Measurements from ENCODE around the gene SOAT1.
A peak's percentile ranks its signal among the peaks of the same experiment; 100 is the strongest.

SOAT1 gene

DNA sequence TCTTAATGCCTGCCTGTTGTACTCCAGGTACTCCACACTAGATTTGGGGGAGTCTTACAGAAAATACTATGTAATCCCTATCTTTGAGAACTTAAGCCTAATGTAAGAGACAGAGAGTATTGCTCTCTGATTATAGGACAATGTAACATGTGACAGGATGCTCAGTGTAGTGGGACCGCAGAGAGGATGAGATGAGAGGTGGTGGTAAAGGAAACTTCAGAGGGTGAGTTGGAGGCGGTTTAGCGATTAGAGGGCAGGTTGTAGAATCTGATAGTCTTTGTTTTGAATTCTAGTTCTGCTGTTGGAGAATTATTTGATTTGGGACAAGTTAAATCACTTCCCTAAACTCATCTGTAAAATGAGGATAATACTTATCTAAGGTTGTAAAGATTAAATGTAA is 5.4 kb downstream of the SOAT1 start:
- no peak overlapping the region for H3K4me3 Mint-ChIP-seq
- no peak overlapping the region for H3K27ac Mint-ChIP-seq
- H3K27me3 Mint-ChIP-seq (ENCODE audit: low read depth) = no peaks in the 10 kb centered on the region
- peaks cover 32% of the 10 kb centered on the region for H3K36me3 Mint-ChIP-seq (ENCODE audit: low read depth)
- H3K9me3 Mint-ChIP-seq = no peaks in the 10 kb centered on the region
- peaks cover 24% of the 10 kb centered on the region for H3K4me1 Mint-ChIP-seq
- TF ChIP-seq, protein P1, sequence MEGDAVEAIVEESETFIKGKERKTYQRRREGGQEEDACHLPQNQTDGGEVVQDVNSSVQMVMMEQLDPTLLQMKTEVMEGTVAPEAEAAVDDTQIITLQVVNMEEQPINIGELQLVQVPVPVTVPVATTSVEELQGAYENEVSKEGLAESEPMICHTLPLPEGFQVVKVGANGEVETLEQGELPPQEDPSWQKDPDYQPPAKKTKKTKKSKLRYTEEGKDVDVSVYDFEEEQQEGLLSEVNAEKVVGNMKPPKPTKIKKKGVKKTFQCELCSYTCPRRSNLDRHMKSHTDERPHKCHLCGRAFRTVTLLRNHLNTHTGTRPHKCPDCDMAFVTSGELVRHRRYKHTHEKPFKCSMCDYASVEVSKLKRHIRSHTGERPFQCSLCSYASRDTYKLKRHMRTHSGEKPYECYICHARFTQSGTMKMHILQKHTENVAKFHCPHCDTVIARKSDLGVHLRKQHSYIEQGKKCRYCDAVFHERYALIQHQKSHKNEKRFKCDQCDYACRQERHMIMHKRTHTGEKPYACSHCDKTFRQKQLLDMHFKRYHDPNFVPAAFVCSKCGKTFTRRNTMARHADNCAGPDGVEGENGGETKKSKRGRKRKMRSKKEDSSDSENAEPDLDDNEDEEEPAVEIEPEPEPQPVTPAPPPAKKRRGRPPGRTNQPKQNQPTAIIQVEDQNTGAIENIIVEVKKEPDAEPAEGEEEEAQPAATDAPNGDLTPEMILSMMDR (IDR thresholded peaks at IDR 0.05; ENCODE audit: unreplicated experiment in 3 of 3) = no peak

DNA sequence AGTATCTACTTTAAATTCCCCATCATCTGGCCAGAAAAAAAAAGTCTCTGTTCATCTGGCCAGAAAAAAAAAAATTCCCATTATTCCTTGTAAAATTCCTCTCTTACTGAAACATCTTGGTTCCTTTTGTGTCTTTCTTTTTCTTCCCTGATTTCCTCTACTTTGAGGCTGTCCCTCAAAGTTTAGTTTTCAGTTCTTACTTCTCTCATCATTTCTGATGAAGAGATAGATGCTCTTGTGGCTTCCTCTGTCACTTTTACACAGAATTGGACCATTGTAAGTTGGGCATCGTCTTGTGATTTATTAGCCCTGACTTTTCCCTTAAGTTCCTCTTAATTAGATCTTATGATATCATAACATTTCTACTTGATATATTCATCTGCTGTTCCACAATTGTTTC is 6.5 kb downstream of the SOAT1 start:
- H3K27ac Mint-ChIP-seq = no peak overlapping the region
- no peak overlapping the region for H3K4me3 Mint-ChIP-seq
- peaks cover 4% of the 10 kb centered on the region for H3K27me3 Mint-ChIP-seq (ENCODE audit: low read depth)
- H3K9me3 Mint-ChIP-seq = no peaks in the 10 kb centered on the region
- peaks cover 43% of the 10 kb centered on the region for H3K36me3 Mint-ChIP-seq (ENCODE audit: low read depth)
- TF ChIP-seq, protein P1 (IDR thresholded peaks at IDR 0.05; ENCODE audit: unreplicated experiment in 3 of 3) = no peak
- peaks cover 15% of the 10 kb centered on the region for H3K4me1 Mint-ChIP-seq

DNA sequence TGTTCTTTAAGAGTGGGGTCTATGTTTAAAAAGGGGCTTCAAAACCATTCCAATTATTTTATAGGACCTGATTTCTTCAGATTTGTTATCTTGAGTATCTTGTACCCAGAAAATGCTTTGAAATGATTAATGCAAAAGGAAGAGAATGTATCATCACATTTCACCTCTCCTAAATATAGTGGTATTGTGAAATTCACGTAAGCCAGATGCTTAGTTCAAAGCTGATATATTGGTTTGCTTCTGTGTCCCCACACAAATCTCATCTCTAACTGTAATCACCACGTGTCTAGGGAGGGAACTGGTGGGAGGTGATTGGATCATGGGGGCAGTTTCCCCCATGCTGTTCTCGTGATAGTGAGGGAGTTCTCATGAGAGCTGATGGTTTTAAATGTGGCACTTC is 8.5 kb downstream of the SOAT1 start:
- peak overlapping the region in 1 of 3 experiments; percentile 54 for H3K27ac Mint-ChIP-seq
- H3K27me3 Mint-ChIP-seq (ENCODE audit: low read depth) = peaks cover 4% of the 10 kb centered on the region
- H3K4me1 Mint-ChIP-seq = peaks cover 2% of the 10 kb centered on the region
- H3K9me3 Mint-ChIP-seq = no peaks in the 10 kb centered on the region
- TF ChIP-seq, protein P1 (IDR thresholded peaks at IDR 0.05; ENCODE audit: unreplicated experiment in 3 of 3) = no peak
- H3K4me3 Mint-ChIP-seq = no peak overlapping the region
- H3K36me3 Mint-ChIP-seq (ENCODE audit: low read depth) = peaks cover 53% of the 10 kb centered on the region

DNA sequence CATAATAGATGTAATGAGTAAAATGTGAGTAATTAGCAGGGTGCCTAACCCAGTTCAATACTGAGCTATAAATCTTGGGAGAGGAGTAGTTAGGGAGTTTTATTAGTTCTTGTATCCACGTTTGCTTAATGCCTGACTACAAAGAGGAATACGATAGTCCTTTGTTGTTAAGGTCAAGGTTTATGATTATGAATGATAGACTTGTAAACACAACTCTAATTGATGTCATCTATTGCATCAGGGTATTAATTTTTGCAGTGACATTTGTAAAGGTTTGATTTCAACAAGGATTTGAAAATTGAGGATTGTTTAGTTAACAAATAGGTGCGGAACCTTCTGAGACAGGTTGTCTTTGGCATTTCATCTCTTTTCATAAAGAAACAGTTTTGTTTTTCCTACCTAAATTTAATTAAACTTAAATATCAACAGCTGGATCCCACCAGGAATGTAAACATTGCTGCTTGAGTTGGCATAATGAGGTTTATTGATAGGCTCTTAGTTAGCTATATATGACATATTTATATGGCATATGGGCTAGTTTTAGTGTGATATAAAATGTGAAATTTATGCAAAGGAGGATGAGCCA is 9.7 kb downstream of the SOAT1 start:
- H3K4me1 Mint-ChIP-seq = no peaks in the 10 kb centered on the region
- no peak overlapping the region for H3K4me3 Mint-ChIP-seq
- no peak overlapping the region for H3K27ac Mint-ChIP-seq
- H3K9me3 Mint-ChIP-seq = no peaks in the 10 kb centered on the region
- H3K36me3 Mint-ChIP-seq (ENCODE audit: low read depth) = peaks cover 58% of the 10 kb centered on the region
- TF ChIP-seq, protein P1 (IDR thresholded peaks at IDR 0.05; ENCODE audit: unreplicated experiment in 3 of 3) = no peak
- peaks cover 4% of the 10 kb centered on the region for H3K27me3 Mint-ChIP-seq (ENCODE audit: low read depth)

DNA sequence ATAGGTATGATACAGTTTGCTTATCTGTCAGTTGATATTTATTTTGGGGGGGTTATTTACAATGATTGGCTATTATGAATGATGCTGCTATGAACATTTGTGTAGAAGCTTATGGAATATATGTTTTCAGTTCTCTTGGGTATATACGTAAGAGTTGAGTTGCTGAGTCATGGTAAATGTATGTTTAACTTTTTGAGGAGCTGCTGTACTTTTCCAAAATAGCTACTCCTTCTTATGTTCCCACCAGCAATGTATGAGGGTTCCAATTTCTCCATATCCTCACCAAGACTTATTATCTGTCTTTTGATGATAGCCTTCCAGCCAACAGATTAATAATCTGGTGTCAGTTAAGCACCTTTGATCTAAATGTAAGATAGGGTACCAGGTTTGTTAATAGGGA is 11.9 kb downstream of the SOAT1 start:
- Mint-ChIP-seq H3K4me1 (no peaks in the 10 kb centered on the region), H3K27ac (no peak overlapping the region), H3K27me3 (ENCODE audit: low read depth) (peaks cover 4% of the 10 kb centered on the region), H3K36me3 (ENCODE audit: low read depth) (peaks cover 54% of the 10 kb centered on the region), H3K9me3 (no peaks in the 10 kb centered on the region), H3K4me3 (no peak overlapping the region)
- TF ChIP-seq, protein P1 (IDR thresholded peaks at IDR 0.05; ENCODE audit: unreplicated experiment in 3 of 3) = no peak

DNA sequence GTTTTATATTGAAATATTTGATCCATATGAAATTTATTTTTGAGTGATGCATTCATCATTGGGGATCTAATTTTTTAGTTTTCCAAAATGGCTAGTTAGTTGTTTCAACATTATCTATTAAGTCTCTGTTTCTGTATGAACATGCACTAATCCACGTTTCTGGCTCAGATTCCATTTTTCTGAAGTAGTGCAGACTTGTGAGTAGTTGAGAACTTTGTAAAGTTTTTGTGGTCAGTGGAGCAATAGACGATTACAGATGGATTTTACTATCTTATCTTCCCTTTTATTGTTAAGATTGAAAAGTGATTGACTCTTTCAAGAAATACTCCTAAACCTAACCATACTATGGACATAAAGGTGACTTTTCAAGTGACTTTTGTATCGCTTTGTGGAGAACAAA is 16.7 kb downstream of the SOAT1 start:
- peaks cover 37% of the 10 kb centered on the region for H3K36me3 Mint-ChIP-seq (ENCODE audit: low read depth)
- H3K4me3 Mint-ChIP-seq = no peak overlapping the region
- no peaks in the 10 kb centered on the region for H3K4me1 Mint-ChIP-seq
- no peaks in the 10 kb centered on the region for H3K9me3 Mint-ChIP-seq
- H3K27me3 Mint-ChIP-seq (ENCODE audit: low read depth) = no peaks in the 10 kb centered on the region
- TF ChIP-seq, protein P1 (IDR thresholded peaks at IDR 0.05; ENCODE audit: unreplicated experiment in 3 of 3) = no peak
- no peak overlapping the region for H3K27ac Mint-ChIP-seq

All from nephron (organoid).